Measurements from ENCODE around the gene DENR.

The DENR gene

GRCh38 chr12:122732170-122732569, 20.5 kb upstream of the DENR start:
- DNase-seq, result peak in 1 of 42 donors; percentile 0
- intact Hi-C loops (cut with DNase I), result no loop called here

DNA sequence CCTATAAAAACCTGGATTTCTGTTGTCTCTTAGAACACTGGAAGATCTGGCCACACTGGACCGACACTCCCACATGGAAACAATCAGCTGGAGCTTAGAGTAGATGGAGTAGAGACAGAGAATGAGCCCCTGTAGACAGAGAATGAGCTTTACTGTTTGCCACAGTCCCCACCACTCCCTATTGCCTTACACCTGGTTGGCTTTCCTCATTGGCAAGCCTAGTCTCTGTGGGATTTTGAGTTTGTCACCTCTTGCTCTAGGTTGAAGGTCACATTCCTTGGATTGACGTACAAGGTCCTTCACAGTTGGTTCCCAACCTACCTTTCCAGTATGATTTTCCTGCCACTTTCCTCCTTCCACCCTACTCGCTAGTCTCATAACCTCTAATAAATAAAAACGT, 20.0 kb upstream of the DENR start:
- intact Hi-C loops (cut with DNase I), result no loop called here
- DNase-seq, result no peak

DNA sequence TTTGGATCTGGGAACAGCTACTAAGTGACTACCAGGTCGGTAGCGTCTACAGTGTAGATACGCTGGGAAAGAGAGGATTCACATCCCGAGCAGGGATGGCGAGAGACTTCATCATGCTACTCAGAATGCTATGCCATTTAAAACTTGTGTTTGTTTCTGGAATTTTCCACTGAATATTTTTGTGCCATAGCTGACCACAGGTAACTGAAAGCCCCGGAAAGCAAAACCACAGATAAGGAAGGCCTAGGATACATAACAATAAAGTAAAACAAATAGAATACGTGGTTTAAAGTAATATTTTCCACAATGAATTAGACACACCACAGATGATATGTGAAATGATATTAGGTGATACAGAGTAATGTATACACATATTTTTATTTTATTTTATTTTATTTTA, 14.1 kb upstream of the DENR start:
- intact Hi-C loops (cut with DNase I), result no loop called here
- peak in 1 of 42 donors; percentile 3 for DNase-seq

DNA sequence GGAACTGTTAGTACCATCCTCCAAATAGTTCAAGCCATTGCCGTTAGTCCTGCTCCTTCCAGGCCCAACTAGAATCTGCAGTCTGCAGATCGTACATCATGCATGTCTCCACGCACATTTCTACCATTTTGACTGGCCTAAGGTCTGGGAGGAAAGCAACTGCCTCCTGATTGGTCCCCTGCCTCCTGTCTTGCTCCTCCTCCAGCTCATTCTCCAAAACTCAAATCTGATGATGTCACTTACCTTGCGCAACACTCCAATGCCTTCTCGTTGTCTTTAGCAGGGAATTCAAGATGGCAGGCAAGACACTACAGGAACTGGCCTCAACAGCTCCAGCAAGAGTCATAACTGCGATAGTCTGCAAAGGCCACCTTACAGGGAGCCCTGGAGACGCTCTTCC, 12.3 kb upstream of the DENR start:
- peak in 2 of 42 donors; percentile 7 to 27 for DNase-seq

GRCh38 chr12:122743895-122744525, 8.6 kb upstream of the DENR start:
- DNase-seq, result peak in 13 of 42 donors; percentile 4 to 47 (median 32)
- intact Hi-C loops (cut with DNase I), result no loop called here

More for the DNA sequence above, 12.3 kb upstream of the DENR start:
- intact Hi-C loops (cut with DNase I), result no loop called here

- peak in 1 of 42 donors; percentile 9 for DNase-seq
- intact Hi-C loops (cut with DNase I), result no loop called here
Observed at GRCh38 chr12:122747224-122748135, 5.1 kb upstream of the DENR start.

- peak in 1 of 42 donors; percentile 19 for DNase-seq
- intact Hi-C loops (cut with DNase I), result loop anchor here (5.0 kb wide), 2 partner anchors 112 to 222 kb away; partner anchors contain the start of genes KNTC1 and RSRC2
Observed at GRCh38 chr12:122749569-122750332, 2.9 kb upstream of the DENR start.

DNA sequence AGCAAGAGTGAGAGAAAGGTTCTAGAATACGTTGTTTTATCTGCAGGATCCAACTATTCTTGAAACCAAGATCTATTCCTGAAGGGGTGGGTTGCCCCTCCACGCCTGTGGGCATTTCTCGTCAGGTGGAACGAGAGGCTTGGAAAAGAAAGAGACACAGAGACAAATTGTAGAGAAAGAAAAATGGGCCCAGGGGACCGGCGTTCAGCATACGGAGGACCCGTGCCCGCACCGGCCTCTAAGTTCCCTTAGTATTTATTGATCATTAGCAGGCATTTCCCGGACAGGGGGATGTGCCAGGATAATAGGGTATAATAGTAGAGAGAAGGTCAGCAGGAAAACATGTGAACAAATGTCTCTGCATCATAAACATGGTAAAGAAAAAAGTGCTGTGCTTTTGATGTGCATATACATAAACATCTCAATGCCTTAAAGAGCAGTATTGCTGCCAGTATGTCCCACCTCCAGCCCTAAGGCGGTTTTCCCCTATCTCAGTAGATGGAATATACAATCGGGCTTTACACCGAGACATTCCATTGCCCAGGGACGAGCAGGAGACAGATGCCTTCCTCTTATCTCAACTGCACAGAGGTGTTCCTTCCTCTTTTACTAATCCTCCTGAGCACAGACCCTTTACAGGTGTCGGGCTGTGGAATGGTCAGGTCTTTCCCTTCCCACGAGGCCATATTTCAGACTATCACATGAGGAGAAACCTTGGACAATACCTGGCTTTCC, 1.7 kb upstream of the DENR start:
- peak in 1 of 42 donors; percentile 3 for DNase-seq
- intact Hi-C loops (cut with DNase I), result loop anchor here (5.0 kb wide), 2 partner anchors 114 to 224 kb away; partner anchors contain the start of genes KNTC1 and RSRC2

DNA sequence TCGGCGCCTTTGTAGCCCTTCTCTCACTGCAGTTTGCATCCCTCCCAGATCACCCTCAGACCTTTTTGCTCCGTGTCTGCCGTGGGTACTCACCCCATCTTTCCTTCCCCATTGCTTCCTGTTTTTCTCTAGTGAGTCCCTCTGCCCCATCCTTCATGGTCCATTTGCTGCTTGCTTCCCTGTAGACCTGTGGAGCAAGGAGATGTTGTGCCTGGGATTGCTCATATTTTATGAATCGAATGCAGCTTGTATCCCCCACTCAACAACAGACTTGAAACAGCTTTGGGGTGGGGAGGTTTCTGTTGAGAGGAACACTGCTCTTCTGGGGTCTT, 661 bp downstream of the DENR start:
- no peak for DNase-seq
- intact Hi-C loops (cut with DNase I), result loop anchor here (5.0 kb wide), 2 partner anchors 116 to 226 kb away; partner anchors contain the start of genes KNTC1 and RSRC2

GRCh38 chr12:122754790-122755189, 2.2 kb downstream of the DENR start:
- DNase-seq, result no peak
- intact Hi-C loops (cut with DNase I), result loop anchor here (5.0 kb wide), 2 partner anchors 117 to 227 kb away; partner anchors contain the start of genes KNTC1 and RSRC2

DNA sequence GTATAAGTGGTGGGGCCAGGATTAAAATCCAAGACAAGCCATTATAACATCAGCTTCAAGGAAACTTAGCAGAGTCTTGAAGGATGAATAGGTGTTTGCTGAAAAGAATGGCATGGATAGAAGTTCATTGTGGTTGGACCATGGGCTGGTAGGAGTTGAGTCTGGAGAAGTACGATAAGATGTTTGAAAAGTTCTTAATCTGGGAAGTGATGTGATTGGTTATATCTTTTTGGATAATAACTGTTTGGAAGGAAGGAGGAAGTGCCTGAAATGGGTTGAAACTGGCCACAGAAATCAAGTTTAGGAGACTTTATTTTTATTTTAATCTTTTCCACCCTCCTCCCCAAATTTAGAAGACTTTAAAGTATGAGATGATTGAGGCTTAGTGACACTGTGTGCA, 4.9 kb downstream of the DENR start:
- no peak for DNase-seq
- intact Hi-C loops (cut with DNase I), result no loop called here

DNA sequence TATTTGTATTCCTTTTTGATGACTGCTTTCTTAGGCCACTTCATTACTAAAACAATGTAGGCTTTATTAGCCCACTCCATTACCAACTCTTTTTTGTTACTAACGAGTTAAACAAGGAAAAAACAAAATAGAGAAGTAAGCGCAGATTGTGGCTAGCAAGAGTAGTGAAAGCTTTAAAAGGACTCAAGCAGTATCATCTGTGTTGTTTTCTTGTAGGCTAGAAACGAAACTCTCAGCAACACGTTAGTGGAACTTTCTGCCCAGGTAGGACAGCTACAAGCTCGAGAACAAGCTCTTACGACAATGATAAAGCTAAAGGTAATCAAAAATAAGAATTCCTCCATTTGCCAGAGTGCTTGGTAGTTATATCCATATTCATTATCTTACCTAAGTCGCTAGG, 32.9 kb downstream of the DENR start:
- intact Hi-C loops (cut with DNase I), result no loop called here
- no peak for DNase-seq

DNA sequence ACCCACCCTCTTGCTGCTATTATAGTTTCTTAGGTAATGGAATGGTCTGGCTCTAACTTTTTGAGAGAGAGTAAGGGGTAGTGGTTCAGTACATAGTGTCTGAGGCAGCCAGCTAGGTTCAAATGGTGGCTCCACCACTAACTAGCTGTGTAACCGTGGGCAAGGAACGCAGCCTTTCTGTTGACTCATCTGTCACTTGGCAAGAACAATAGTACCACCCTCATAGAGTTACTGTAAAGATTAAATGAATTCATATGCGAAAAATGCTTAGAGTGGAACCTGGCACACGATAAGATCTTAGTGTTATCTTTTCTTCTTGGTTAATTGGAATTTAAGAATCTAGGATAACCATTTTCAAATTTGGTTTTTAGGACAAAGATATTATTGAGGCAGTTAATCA, 35.8 kb downstream of the DENR start:
- DNase-seq, result peak in 2 of 42 donors; percentile 19 to 20
- intact Hi-C loops (cut with DNase I), result no loop called here

- intact Hi-C loops (cut with DNase I), result loop anchor here (5.0 to 10.0 kb wide), 2 partner anchors 65 to 163 kb away; no protein-coding TSS in a partner anchor
- DNase-seq, result no peak
Observed at GRCh38 chr12:122789637-122790036, 37.0 kb downstream of the DENR start.

DNA sequence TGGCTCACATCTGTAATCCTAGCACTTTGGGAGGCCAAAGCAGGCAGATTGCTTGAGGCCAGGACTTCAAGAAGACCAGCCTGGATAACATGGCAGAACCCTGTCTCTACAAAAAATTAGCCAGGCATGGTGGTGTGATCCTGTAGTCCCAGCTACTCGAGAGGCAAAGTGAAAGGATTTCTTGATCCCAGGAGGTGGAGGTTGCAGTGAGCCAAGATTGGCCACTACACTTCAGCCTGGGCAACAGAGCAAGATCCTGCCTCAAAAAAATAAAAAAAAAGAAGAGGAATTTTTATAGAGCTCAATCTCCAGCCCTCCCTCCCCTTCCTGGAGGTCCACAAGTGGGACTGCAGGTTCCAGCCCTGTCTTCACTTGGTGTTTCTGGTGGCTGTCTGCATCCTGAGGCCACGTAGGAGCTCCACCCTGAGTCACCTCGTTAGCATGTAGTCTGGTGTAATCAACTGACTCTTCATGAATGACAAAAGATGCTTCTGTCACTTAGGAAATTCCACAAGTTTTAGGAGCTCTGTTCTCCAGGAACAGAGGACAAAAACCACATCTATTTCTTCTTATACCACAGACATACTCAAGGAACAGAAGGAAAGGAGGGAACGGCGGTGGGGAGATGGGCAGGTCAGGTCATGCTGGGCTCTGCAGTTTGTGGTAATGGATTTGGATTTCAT, 37.9 kb downstream of the DENR start:
- DNase-seq, result no peak
- intact Hi-C loops (cut with DNase I), result loop anchor here (5.0 to 10.0 kb wide), 2 partner anchors 64 to 162 kb away; no protein-coding TSS in a partner anchor

GRCh38 chr12:122793685-122794106, 41.1 kb downstream of the DENR start:
- intact Hi-C loops (cut with DNase I), result loop anchor here (5.0 to 10.0 kb wide), 2 partner anchors 61 to 159 kb away; no protein-coding TSS in a partner anchor

DNA sequence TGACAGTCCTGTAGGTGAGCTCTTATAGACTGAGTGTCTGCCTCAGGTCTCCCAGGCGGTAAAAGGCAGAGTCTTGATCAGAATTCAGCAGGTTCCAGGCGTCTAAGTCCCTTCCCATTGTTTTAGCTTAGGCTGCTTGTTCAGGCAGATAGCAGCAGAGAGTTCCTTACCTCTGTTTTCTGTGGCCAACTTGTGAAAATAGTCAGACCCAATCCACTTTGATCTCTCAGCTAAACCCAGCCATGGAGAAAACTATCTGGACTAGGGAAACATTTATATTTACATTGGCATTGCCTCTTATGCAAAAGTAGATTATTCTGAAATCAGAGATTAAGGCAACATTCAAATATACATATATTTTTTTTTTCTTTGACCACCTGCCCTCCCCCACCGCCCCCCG, 43.2 kb downstream of the DENR start:
- DNase-seq, result no peak
- intact Hi-C loops (cut with DNase I), result loop anchor here (10.0 kb wide), 1 partner anchor 59 kb away; no protein-coding TSS in a partner anchor

More at GRCh38 chr12:122793685-122794106, 41.1 kb downstream of the DENR start:
- peak in 12 of 42 donors; percentile 7 to 66 (median 24) for DNase-seq

All from head of caudate nucleus (tissue), 42 donors.